HL-60 (cell line): ENCODE data around the gene NME3.

ENCODE experiments used
- DNase-seq, 2 experiments: peaks; one replicate each; pipeline ENCODE4 v3.0.0-alpha.2; 2010 to 2020; ENCODE audit warnings: low read depth in 1 of 2, low spot score in 1 of 2
- H3K27ac ChIP-seq: fragments of 250-450 bp; sonication (Bioruptor Pico); replicated peaks from 2 replicates; pipeline ENCODE4 v1.5.1; 2020; ENCODE audit warnings: mild to moderate bottlenecking, moderate library complexity
- H3K27me3 ChIP-seq: fragments of 250-450 bp; sonication (Bioruptor Pico); 2 replicates; pipeline ENCODE4 v1.5.1; 2021; ENCODE audit warnings: mild to moderate bottlenecking, moderate library complexity; ENCODE audit not compliant: insufficient read depth, poor library complexity, severe bottlenecking
- H3K4me3 ChIP-seq: replicated peaks from 2 replicates; pipeline ENCODE4 v1.5.1; 2011; ENCODE audit warnings: mild to moderate bottlenecking, control low read depth, low read length; ENCODE audit not compliant: insufficient read depth
- GABPA ChIP-seq: IDR thresholded peaks from 2 replicates; pipeline ENCODE4 v1.6.1; 2012; ENCODE audit warnings: low read depth
- POLR2AphosphoS5 ChIP-seq: IDR thresholded peaks from 2 replicates; pipeline ENCODE4 v1.6.1; 2012; ENCODE audit warnings: low read depth
- SPI1 ChIP-seq: IDR thresholded peaks from 2 replicates; pipeline ENCODE4 v1.6.1; 2012; ENCODE audit warnings: low read depth, mild to moderate bottlenecking, borderline replicate concordance
- TF ChIP-seq, protein P1 (sequence below): IDR thresholded peaks from one replicate; pipeline ENCODE4 v1.5.1; 2011; ENCODE audit warnings: low read length, control low read depth, inconsistent platforms; ENCODE audit not compliant: insufficient read depth
- TF ChIP-seq, protein P2 (sequence below): IDR thresholded peaks from 2 replicates; pipeline ENCODE4 v1.6.1; 2012; ENCODE audit warnings: low read depth; ENCODE audit not compliant: insufficient replicate concordance

The NME3 gene

DNA sequence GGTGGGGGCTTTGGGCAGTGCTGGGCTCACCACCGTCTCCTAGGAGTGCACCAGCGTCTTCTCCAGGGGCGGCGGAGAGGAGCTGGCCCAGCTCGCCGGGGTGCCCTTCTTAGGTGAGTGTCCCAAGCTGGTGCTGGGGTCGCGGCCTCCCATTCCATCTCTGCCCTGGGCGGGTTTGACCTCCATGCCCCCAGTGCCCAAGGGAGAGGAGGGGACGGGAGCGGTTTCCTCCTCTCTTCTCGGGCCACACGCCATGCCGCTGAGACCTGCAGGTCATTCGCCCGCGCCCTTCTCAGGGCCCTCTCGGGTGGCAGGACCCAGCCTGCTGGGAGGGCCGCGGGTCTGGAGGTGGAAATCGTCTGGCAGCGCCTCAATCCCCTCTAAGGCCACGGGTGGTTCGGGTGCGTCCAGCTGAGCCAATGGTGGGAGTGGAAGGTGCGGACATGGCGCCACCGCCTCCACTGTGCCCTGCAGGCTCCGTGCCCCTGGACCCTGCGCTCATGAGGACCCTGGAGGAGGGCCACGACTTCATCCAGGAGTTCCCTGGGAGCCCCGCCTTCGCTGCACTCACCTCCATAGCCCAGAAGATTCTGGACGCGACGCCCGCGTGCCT, 16.9 kb upstream of the NME3 start:
- H3K4me3 ChIP-seq = no peak overlapping the region
- TF ChIP-seq, protein P1, sequence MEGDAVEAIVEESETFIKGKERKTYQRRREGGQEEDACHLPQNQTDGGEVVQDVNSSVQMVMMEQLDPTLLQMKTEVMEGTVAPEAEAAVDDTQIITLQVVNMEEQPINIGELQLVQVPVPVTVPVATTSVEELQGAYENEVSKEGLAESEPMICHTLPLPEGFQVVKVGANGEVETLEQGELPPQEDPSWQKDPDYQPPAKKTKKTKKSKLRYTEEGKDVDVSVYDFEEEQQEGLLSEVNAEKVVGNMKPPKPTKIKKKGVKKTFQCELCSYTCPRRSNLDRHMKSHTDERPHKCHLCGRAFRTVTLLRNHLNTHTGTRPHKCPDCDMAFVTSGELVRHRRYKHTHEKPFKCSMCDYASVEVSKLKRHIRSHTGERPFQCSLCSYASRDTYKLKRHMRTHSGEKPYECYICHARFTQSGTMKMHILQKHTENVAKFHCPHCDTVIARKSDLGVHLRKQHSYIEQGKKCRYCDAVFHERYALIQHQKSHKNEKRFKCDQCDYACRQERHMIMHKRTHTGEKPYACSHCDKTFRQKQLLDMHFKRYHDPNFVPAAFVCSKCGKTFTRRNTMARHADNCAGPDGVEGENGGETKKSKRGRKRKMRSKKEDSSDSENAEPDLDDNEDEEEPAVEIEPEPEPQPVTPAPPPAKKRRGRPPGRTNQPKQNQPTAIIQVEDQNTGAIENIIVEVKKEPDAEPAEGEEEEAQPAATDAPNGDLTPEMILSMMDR = no peak
- TF ChIP-seq GABPA (no peak), POLR2AphosphoS5 (no peak), SPI1 (no peak)
- TF ChIP-seq, protein P2, sequence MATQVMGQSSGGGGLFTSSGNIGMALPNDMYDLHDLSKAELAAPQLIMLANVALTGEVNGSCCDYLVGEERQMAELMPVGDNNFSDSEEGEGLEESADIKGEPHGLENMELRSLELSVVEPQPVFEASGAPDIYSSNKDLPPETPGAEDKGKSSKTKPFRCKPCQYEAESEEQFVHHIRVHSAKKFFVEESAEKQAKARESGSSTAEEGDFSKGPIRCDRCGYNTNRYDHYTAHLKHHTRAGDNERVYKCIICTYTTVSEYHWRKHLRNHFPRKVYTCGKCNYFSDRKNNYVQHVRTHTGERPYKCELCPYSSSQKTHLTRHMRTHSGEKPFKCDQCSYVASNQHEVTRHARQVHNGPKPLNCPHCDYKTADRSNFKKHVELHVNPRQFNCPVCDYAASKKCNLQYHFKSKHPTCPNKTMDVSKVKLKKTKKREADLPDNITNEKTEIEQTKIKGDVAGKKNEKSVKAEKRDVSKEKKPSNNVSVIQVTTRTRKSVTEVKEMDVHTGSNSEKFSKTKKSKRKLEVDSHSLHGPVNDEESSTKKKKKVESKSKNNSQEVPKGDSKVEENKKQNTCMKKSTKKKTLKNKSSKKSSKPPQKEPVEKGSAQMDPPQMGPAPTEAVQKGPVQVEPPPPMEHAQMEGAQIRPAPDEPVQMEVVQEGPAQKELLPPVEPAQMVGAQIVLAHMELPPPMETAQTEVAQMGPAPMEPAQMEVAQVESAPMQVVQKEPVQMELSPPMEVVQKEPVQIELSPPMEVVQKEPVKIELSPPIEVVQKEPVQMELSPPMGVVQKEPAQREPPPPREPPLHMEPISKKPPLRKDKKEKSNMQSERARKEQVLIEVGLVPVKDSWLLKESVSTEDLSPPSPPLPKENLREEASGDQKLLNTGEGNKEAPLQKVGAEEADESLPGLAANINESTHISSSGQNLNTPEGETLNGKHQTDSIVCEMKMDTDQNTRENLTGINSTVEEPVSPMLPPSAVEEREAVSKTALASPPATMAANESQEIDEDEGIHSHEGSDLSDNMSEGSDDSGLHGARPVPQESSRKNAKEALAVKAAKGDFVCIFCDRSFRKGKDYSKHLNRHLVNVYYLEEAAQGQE = no peak
- no peak for DNase-seq
- H3K27ac ChIP-seq = no peak overlapping the region
- H3K27me3 ChIP-seq = no peaks in the 10 kb centered on the region

DNA sequence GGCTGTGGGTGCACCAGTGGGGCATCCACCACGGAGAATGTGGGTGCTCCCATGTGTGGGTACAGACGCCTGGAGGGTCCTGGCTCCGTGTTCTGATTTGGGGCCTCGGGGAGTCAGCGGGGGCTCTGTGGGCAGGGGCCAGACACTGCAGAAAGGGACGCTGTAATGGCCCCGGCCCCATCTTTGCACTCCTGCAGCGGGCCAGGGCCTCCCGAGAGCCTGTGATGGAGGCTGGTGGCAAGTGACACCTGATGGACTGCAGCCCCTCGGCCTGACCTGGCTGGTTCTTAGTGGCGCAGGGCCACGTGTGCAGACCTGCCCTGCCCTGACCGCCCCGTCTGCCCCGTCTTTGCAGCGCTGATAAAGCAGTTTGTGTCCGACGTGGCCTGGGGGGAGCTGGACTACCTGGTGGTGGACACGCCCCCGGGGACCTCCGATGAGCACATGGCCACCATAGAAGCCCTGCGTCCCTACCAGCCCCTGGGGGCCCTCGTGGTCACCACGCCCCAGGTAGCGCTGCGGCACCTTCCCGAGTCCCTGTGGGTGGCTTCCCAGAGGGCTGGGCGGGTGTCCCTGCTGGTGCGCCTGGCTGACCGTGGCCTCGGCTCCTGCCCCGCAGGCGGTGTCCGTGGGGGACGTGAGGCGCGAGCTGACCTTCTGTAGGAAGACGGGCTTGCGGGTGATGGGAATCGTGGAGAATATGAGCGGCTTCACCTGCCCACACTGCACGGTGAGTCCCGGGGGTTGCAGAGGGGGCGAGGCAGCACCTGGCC, 16.2 kb upstream of the NME3 start:
- H3K27ac ChIP-seq = no peak overlapping the region
- H3K27me3 ChIP-seq = no peaks in the 10 kb centered on the region
- DNase-seq = no peak
- H3K4me3 ChIP-seq = no peak overlapping the region
- TF ChIP-seq, protein P2 = no peak
- TF ChIP-seq POLR2AphosphoS5 (no peak), SPI1 (no peak), GABPA (no peak)
- TF ChIP-seq, protein P1 = no peak

DNA sequence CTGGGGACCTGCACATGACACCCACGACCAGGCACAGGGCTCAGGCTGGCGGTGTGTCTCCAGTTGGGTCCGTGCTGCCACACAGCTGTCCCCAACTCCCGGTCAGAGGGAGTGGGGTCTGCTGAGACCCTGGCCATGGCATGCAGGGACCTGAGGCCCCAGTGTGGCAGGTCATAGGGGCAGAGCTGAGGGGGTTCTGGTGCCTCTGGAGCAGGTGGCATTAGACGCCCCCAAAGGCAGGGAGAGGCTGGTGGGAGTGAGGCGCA, 15.6 kb upstream of the NME3 start:
- Histone ChIP-seq H3K27ac (no peak overlapping the region), H3K27me3 (no peaks in the 10 kb centered on the region), H3K4me3 (no peak overlapping the region)
- TF ChIP-seq, protein P2 = no peak
- no peak for TF ChIP-seq POLR2AphosphoS5
- TF ChIP-seq, protein P1 = no peak
- no peak for TF ChIP-seq SPI1
- no peak for TF ChIP-seq GABPA
- DNase-seq = no peak
